GM18526 (cell line): ENCODE measurements around the gene FBLN1.

Source experiments
- POLR2A ChIP-seq: IDR thresholded peaks from 3 replicates; pipeline ENCODE4 v1.6.1; 2011; ENCODE audit not compliant: insufficient read length; ENCODE audit errors: extremely low read depth

Gene FBLN1

GRCh38 chr22:45512363-45512762 lies 9.7 kb downstream of the FBLN1 start:
- TF ChIP-seq POLR2A: no peak

DNA sequence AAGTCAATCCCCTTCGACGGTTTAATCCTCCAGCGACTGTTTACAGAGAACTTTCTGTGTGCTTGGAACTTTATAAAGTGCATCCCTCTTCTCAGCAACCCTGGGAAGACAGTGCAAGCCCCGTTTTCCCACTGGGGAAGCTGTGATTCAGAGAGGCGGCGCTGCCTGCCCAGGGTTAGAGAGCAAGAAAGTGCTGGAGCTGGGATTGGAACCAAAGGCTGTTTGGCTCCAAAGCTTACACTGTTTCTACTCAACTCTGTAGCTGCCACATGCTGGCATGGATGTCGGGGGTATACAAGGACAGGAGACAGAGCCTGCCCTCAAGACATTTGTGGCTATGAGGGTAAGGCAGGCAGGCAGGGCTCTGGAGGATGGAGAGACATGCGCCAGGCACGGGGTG lies 13.0 kb downstream of the FBLN1 start:
- TF ChIP-seq POLR2A: no peak

- no peak for TF ChIP-seq POLR2A
These were observed 13.5 kb downstream of the FBLN1 start for GRCh38 chr22:45516163-45516562.

GRCh38 chr22:45516923-45517675 lies 14.4 kb downstream of the FBLN1 start:
- TF ChIP-seq POLR2A: no peak

DNA sequence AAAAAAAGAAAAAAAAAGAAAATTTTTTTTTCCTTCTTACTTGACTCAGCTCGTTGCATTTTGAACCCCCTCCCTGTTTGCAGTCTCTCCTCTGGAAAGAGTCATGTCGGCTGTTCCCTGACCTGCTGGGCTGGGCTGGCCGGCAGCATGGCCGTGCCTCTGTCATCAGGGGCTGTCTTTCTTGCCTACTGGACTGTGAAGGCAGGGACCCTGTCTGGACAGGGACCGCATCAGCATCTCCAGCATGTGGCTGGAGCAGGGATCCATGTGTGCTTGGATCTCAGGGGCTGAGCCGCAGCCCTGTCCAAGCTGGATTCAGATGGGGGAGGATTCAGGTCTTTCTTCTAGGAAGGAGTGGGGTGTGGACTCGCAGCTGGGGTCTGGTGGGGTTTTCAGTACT lies 15.5 kb downstream of the FBLN1 start:
- TF ChIP-seq POLR2A: no peak

DNA sequence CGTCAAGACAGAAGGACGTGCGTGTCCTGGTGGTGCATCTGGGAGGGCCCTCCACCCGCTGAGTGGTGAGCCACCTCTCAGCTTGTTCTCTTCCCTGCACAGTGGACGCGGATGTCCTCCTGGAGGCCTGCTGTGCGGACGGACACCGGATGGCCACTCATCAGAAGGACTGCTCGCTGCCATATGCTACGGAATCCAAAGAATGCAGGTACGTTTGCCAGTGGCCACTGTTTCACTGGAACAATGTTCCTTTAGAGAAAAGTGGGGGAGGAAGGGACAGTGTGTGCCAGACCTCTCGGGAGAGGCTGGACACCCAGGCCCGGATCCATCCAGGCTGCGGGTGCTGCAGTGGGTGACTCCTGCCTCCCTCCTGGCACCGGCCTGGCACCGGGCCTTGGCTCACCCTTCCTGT lies 15.9 kb downstream of the FBLN1 start:
- no peak for TF ChIP-seq POLR2A

- TF ChIP-seq POLR2A: no peak
These were observed 18.5 kb downstream of the FBLN1 start for GRCh38 chr22:45521178-45521577.

GRCh38 chr22:45522462-45522861 lies 19.8 kb downstream of the FBLN1 start:
- no peak for TF ChIP-seq POLR2A

DNA sequence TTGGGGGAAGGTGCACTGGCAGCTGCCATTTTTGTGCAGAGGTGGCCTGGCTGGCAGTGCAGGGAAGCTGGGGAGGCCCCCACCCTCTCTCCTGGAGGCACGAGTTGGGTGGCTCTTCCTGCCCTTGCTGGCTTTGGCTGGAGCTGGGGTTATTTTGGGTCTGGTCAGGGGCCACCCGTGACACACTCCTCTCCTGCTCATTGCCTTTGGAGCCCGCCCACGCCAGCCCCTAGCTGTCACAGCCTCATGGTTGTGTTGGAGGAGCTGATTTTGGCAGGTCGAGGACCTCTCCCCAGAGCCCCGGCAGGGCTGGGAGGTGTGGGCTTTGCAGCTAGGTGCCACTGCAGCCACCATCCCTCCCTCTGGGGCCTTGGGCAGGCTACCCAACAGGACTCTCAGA lies 21.5 kb downstream of the FBLN1 start:
- no peak for TF ChIP-seq POLR2A

DNA sequence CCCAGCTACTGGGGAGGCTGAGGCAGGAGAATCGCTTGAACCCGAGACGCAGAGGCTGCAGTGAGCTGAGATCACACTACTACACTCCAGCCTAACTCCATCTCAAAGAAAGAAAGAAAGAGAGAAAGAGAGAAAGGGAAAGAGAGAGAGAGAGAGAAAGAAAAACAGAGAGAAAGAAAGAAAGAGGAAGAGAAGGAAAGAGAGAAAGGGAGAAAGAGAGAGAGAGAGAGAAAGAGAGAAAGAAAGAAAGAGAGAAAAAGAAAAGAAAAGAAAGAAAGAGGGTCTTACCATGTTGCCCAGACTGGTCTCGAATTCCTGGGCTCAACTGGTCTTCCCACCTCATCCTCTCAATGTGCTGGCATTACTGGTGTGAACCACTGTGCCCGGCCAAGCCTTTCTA lies 22.3 kb downstream of the FBLN1 start:
- TF ChIP-seq POLR2A: no peak

DNA sequence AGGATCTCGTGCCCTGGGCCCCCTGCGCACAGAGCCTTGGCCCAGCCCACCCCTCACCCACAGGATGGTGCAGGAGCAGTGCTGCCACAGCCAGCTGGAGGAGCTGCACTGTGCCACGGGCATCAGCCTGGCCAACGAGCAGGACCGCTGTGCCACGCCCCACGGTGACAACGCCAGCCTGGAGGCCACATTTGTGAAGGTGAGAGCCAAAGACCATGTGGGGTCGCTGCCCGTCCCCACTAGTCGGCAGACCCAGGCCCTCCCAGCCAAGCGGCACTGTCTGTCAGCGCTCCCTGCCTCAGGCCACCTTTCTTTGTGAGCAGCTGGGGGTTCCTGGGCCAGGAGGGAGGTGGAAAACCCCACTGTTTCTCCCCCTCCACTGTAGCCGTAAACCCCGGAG lies 22.8 kb downstream of the FBLN1 start:
- no peak for TF ChIP-seq POLR2A

- no peak for TF ChIP-seq POLR2A
These were observed 23.6 kb downstream of the FBLN1 start for GRCh38 chr22:45526281-45526680.

DNA sequence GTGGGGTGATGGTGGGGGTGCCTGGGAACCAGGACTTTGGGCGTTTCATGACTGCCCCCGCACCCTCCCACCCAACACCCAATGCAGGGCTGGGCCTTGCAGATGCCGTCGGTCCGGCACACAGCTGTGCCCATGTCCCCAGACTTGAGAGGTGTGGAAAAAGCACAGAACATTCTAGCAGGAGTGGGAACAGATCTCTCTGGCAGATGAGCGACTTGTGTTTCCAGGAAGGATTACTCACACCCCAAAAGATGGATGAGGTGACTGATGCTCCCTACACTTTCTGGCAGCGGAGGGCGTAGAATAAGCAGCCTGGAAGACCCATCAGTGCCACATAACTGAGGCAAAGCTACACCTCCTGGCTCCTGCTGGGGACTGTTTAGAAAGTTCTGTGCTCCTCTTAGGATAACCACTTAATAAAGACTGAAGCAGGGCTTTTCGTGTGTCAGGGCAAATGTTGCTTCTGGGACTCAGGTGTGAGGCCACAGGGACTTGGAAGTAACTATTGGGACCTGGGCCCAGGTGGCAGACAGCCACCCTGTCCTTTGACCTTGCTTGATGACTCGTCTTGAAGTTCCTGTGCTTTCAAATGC lies 24.2 kb downstream of the FBLN1 start:
- TF ChIP-seq POLR2A: no peak

DNA sequence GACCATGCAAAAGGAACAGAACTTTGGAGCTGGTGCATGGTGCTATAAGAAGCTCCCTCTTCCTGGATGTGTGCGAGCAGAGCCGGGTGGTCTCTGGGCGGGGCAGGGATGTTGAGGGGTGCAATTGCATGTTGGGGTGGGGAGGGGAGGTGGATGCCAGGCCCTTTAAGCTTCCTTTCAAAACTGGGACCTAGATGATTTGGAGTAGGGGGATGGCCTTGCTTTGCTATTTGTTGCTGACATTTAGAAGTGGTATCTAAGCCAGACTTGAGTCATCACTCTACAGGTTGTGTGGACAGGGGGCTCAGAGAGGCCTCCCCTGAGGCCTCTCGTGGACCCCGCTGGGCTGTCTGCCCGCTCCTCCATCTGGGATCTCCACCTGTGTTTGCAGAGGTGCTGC lies 24.8 kb downstream of the FBLN1 start:
- TF ChIP-seq POLR2A: no peak

DNA sequence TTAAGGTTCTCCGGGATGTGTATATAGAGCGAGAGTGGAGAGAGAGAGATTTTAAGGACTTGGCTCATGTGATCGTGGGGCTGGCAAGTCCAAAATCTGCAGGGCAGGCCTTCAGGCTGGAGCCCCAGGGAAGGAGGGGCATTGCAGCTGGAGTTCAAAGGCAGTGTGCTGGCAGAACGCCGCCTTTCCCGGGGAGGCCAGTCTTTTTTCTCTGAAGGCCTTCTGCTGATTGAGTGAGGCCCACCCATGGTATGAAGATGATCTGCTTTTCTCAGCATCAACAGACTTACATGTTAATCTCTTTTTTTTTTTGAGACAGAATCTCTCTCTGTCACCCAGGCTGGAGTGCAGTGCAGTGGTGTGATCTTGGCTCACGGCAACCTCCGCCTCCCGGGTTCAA lies 25.4 kb downstream of the FBLN1 start:
- no peak for TF ChIP-seq POLR2A

DNA sequence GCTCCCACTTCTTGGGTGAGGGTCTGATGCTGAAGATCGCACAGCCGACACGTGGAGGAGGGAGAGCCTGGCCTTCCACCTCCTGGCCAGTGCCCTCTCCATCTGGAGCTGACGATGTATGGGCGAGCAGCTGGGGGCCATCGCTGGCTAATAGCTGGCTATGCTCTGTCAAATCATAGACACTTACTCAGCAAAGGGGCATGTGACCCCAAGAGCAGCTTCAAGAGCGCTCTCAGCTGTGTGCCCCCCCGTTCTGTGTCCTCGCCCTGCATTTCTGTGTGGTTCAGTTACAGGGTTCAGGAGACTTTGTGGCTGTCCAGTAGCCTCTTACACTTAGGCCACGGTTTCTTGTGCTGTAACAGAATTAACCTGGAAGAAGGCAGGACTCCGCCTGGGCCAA lies 26.4 kb downstream of the FBLN1 start:
- TF ChIP-seq POLR2A: no peak

GRCh38 chr22:45529971-45530575 lies 27.4 kb downstream of the FBLN1 start:
- TF ChIP-seq POLR2A: no peak
